AML-193 (cell line): ENCODE measurements around the gene NT5DC1.
"Not testable (repeated sequence)": the region's sequence is repeated elsewhere in the genome, so short reads cannot be mapped to it uniquely, and the experiment has no call there.

Experiments
- DNase-seq, 2 experiments: peaks; one replicate each; lab custom pipeline; 2025; lab: John Stamatoyannopoulos, UW

NT5DC1 gene

GRCh38 chr6:116090251-116090650, 10.4 kb upstream of the NT5DC1 start:
- DNase-seq = no peak

- no peak for DNase-seq
Observed at GRCh38 chr6:116094041-116094440, 6.6 kb upstream of the NT5DC1 start.

GRCh38 chr6:116096048-116096759, 4.4 kb upstream of the NT5DC1 start:
- DNase-seq = not testable (repeated sequence)

GRCh38 chr6:116096979-116097816, 3.5 kb upstream of the NT5DC1 start:
- peak; percentile 61 to 67 for DNase-seq

GRCh38 chr6:116099036-116099435, 1.6 kb upstream of the NT5DC1 start:
- no peak for DNase-seq

- DNase-seq = no peak
Observed at GRCh38 chr6:116101302-116101718, 657 bp downstream of the NT5DC1 start.

GRCh38 chr6:116101790-116102189, 1.1 kb downstream of the NT5DC1 start:
- no peak for DNase-seq

GRCh38 chr6:116102873-116103272, 2.2 kb downstream of the NT5DC1 start:
- DNase-seq = peak; percentile 20 to 38

- no peak for DNase-seq
Observed at GRCh38 chr6:116104636-116105035, 4.0 kb downstream of the NT5DC1 start.

- DNase-seq = no peak
Observed at GRCh38 chr6:116105247-116105646, 4.6 kb downstream of the NT5DC1 start.

GRCh38 chr6:116106146-116106545, 5.5 kb downstream of the NT5DC1 start:
- no peak for DNase-seq

GRCh38 chr6:116108836-116109235, 8.2 kb downstream of the NT5DC1 start:
- DNase-seq = no peak

- peak; percentile 68 to 70 for DNase-seq
Observed at GRCh38 chr6:116111552-116112528, 11.2 kb downstream of the NT5DC1 start.

GRCh38 chr6:116113386-116113785, 12.7 kb downstream of the NT5DC1 start:
- DNase-seq = no peak

- peak; percentile 26 to 30 for DNase-seq
Observed at GRCh38 chr6:116115781-116116180, 15.1 kb downstream of the NT5DC1 start.

GRCh38 chr6:116118608-116119007, 18.0 kb downstream of the NT5DC1 start:
- no peak for DNase-seq

GRCh38 chr6:116120430-116120829, 19.8 kb downstream of the NT5DC1 start:
- no peak for DNase-seq

- DNase-seq = no peak
Observed at GRCh38 chr6:116126032-116126431, 25.4 kb downstream of the NT5DC1 start, which contains the start of gene COL10A1. COL10A1 (minus strand) TSS chr6:116126132; CDS start chr6:116125492, 640 bp downstream.

GRCh38 chr6:116127771-116128493, 27.3 kb downstream of the NT5DC1 start:
- no peak for DNase-seq

- DNase-seq = no peak
Observed at GRCh38 chr6:116133453-116133852, 32.8 kb downstream of the NT5DC1 start.

- DNase-seq = no peak
Observed at GRCh38 chr6:116136373-116136772, 35.7 kb downstream of the NT5DC1 start.
